Dedifferentiated amniotic fluid mesenchymal stem cell (primary cell): ENCODE measurements around the gene EFNB1.

ENCODE experiments used
- DNase-seq: peaks from one replicate; pipeline ENCODE4 v3.0.0-alpha.2; 2016; ENCODE audit errors: extremely low spot score

Gene EFNB1

DNA sequence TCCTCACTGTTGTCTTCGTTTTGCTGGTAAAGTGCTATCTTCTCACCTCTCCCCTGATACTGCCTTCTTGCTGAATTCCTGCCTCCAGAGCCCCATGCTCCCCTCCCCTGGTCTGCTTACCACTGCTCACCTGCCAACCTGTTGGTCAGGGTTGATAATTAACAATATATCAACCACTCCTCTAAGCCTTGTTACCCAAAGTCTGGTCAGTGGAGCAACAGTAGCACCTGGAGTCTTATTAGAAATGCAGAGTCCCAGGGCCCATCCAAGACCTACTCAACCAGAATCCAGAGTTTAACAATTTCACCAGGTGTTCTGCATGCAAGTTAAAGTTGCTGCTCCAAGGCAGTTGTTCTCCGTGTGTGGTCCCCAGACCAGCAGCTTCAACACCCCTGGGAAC lies 55.0 kb downstream of the EFNB1 start:
- no peak for DNase-seq

DNA sequence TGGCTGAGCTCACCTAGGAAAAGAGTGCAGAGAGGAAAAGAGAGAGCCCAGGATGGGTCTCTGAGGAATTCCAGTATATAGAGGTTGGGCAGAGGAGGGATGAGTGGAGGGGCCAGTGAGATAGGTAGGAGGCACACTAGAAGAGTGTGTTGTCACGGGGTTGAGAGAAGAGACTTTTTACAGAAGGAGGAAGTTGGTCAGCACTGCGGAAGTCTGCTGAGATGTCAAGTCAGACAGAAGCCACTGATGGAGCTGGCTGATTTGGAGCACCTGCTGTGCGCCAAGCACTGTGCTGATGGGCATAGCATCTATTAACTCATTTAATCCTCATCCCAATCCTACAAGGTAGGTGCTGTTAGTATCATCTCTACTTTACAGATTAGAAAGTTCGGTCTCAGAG lies 60.4 kb downstream of the EFNB1 start:
- DNase-seq = no peak
